Measurements from ENCODE around the gene TANGO6.

GRCh38 chr16:69064124-69064763 is 220.9 kb downstream of the TANGO6 start:
- TF ChIP-seq ZNF274 (IDR thresholded peaks at IDR 0.05; ENCODE audit: low read depth, low read length): no peak
- no peak for TF ChIP-seq SUZ12 (IDR thresholded peaks at IDR 0.05; ENCODE audit: extremely low read depth, insufficient read depth, insufficient read length)

Measured in NT2/D1 (cell line).